PC-3 (cell line): ENCODE data around the gene GNAZ. TPM values are rescaled to one million over a fixed set of nuclear protein-coding genes. Genes with fewer than 3 reads are reported as not detected.

Experiments
- ATAC-seq: fragments of 200-7000 bp; cut with Tn5 transposase; 2 replicates; pipeline ENCODE4 v1.9.1; 2020; ENCODE audit warnings: mild to moderate bottlenecking, moderate library complexity
- BruUV-seq: library from RNA; stranded (reverse); fragments of 400-500 nt; replicated peaks from 2 replicates; lab custom pipeline; 2021; lab: Mats Ljungman, UMichigan
- CTCF ChIA-PET: fragments of 300-600 bp; sonication (Branson Sonifier 250); formaldehyde crosslinking; loops from one replicate; lab custom pipeline; 2022; ENCODE audit warnings: antibody characterized with exemption; lab: Charles Lee
- POLR2A ChIA-PET: fragments of 300-600 bp; sonication (Branson Sonifier 250); formaldehyde crosslinking; loops from one replicate; lab custom pipeline; 2022; ENCODE audit warnings: antibody characterized with exemption; ENCODE audit not compliant: unreplicated experiment; lab: Charles Lee
- DNase-seq: peaks from one replicate; pipeline ENCODE4 v3.0.0-alpha.2; 2015
- H2AFZ ChIP-seq: fragments of 300-600 bp; sonication (generic); 2 replicates; pipeline ENCODE4 v1.6.0; 2016; ENCODE audit warnings: antibody characterized with exemption, low read length
- H3F3A ChIP-seq: fragments of 300-600 bp; sonication (generic); one replicate; pipeline ENCODE4 v1.6.0; 2017; ENCODE audit warnings: antibody characterized with exemption, low read length, control low read depth, mild to moderate bottlenecking; ENCODE audit not compliant: unreplicated experiment
- H3K27ac ChIP-seq: fragments of 300-600 bp; sonication (generic); 2 replicates; pipeline ENCODE4 v1.5.1; 2016; ENCODE audit warnings: mild to moderate bottlenecking, low read length
- H3K27me3 ChIP-seq: fragments of 300-600 bp; sonication (generic); 2 replicates; pipeline ENCODE4 v1.6.1; 2016; ENCODE audit warnings: low read length, mixed read lengths
- H3K36me3 ChIP-seq: fragments of 300-600 bp; sonication (generic); 2 replicates; pipeline ENCODE4 v1.6.1; 2016; ENCODE audit warnings: low read depth, mixed run types, low read length, mixed read lengths
- H3K4me1 ChIP-seq: fragments of 300-600 bp; sonication (generic); 2 replicates; pipeline ENCODE4 v1.5.1; 2016; ENCODE audit warnings: low read length; ENCODE audit not compliant: insufficient read depth
- H3K4me2 ChIP-seq: fragments of 300-600 bp; sonication (generic); 2 replicates; pipeline ENCODE4 v1.6.0; 2016; ENCODE audit warnings: low read length
- H3K4me3 ChIP-seq: fragments of 300-600 bp; sonication (generic); 2 replicates; pipeline ENCODE4 v1.5.1; 2016; ENCODE audit warnings: mild to moderate bottlenecking, low read length, mixed read lengths
- H3K79me2 ChIP-seq: fragments of 300-600 bp; sonication (generic); 2 replicates; pipeline ENCODE4 v1.6.1; 2017; ENCODE audit warnings: low read length, mixed read lengths
- H3K9ac ChIP-seq: fragments of 300-600 bp; sonication (generic); 2 replicates; pipeline ENCODE4 v1.6.0; 2016; ENCODE audit warnings: mild to moderate bottlenecking, low read length
- H3K9me2 ChIP-seq: fragments of 300-600 bp; sonication (generic); replicated peaks from 2 replicates; pipeline ENCODE4 v1.6.1; 2016; ENCODE audit warnings: mixed run types, low read length, mixed read lengths
- H3K9me3 ChIP-seq: fragments of 300-600 bp; sonication (generic); 2 replicates; pipeline ENCODE4 v1.6.1; 2016; ENCODE audit warnings: low read length, mixed read lengths
- H4K20me1 ChIP-seq: fragments of 300-600 bp; sonication (generic); 2 replicates; pipeline ENCODE4 v1.6.1; 2016; ENCODE audit warnings: low read length, mixed read lengths
- EZH2 ChIP-seq: fragments of 300-600 bp; sonication (generic); IDR thresholded peaks from one replicate; pipeline ENCODE4 v1.6.1; 2017; ENCODE audit warnings: antibody characterized with exemption, mild to moderate bottlenecking, low read length; ENCODE audit not compliant: unreplicated experiment
- EZH2phosphoT487 ChIP-seq: fragments of 300-600 bp; sonication (generic); IDR thresholded peaks from 2 replicates; pipeline ENCODE4 v1.6.1; 2018; ENCODE audit warnings: mild to moderate bottlenecking, antibody characterized with exemption, low read length, borderline replicate concordance
- intact Hi-C: fragments of 100-400 bp; cut with micrococcal nuclease; formaldehyde crosslinking; loops from 2 replicates; pipeline ENCODE4 v1.9.0; 2023
- total RNA-seq: library from RNA; depleted of rRNA; stranded (reverse); fragments of >200 nt; gene quantifications from 2 replicates; pipeline ENCODE4 v1.2.3, GENCODE V29; 2014
- TF ChIP-seq, protein P1 (sequence below): fragments of 300-600 bp; sonication (generic); conservative IDR thresholded peaks from 2 replicates; pipeline ENCODE4 v1.5.1; 2017; ENCODE audit warnings: antibody characterized with exemption, low read depth, mild to moderate bottlenecking, low read length

Gene GNAZ
- total RNA-seq, 1 experiment from 2014 or later = 14.4 TPM

DNA sequence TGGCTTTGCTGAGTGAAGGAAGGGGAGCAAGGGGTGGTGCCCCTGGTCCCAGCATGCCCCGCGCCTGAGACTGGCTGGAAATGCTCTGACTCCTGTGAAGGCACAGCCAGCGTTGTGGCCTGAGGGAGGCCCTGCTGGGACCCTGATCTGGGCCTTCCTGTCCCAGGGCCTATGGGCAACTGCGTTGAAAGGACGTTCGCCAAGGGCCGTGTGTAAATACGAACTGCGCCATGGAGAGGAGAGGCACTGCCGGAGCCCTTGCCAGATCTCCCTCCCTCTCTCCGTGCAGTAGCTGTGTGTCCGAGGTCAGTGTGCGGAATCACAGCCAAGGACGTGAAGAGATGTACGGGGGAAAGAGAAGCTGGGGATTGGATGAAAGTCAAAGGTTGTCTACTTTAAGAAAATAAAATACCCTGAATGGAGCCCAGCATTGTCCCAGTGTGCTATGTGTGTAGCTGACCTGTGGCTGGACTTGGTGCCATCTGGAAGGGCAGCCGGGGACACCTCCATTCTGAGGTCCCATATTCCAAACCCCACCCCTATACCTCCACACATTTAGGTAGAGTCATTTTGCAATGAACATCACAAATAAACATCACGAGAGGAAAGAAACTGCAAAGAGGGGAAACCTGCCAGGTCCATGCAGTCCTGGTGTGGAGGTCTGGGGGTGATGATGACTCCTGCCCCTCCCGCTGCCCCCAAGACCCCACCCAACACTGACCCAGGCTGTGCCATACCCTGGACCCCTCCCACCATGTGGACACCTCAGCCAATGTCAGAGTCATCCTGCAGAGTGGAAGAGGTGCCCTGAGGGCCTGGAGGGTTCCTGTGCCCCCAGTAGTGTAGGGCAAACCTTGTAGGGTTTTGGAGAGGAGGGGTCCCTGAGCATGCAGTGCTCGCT, 54.5 kb downstream of the GNAZ start:
- H3K9me2 ChIP-seq = no peaks in the 10 kb centered on the region
- no peak overlapping the region for H3K9ac ChIP-seq
- DNase-seq (no peak), ATAC-seq (no peak)
- ChIA-PET CTCF (no interaction called here), POLR2A (no interaction called here)
- no peak overlapping the region for H3K4me2 ChIP-seq
- H2AFZ ChIP-seq = no peak overlapping the region
- TF ChIP-seq, protein P1, sequence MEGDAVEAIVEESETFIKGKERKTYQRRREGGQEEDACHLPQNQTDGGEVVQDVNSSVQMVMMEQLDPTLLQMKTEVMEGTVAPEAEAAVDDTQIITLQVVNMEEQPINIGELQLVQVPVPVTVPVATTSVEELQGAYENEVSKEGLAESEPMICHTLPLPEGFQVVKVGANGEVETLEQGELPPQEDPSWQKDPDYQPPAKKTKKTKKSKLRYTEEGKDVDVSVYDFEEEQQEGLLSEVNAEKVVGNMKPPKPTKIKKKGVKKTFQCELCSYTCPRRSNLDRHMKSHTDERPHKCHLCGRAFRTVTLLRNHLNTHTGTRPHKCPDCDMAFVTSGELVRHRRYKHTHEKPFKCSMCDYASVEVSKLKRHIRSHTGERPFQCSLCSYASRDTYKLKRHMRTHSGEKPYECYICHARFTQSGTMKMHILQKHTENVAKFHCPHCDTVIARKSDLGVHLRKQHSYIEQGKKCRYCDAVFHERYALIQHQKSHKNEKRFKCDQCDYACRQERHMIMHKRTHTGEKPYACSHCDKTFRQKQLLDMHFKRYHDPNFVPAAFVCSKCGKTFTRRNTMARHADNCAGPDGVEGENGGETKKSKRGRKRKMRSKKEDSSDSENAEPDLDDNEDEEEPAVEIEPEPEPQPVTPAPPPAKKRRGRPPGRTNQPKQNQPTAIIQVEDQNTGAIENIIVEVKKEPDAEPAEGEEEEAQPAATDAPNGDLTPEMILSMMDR = no peak
- TF ChIP-seq EZH2phosphoT487 = no peak
- no peak for TF ChIP-seq EZH2
- no peaks in the 10 kb centered on the region for H4K20me1 ChIP-seq
- no peaks in the 10 kb centered on the region for H3F3A ChIP-seq
- no peaks in the 10 kb centered on the region for H3K79me2 ChIP-seq
- H3K9me3 ChIP-seq = no peaks in the 10 kb centered on the region
- H3K27me3 ChIP-seq = no peaks in the 10 kb centered on the region
- no peak overlapping the region for H3K27ac ChIP-seq
- no peak overlapping the region for H3K4me3 ChIP-seq
- BruUV-seq = no TSS peak
- intact Hi-C loops = no loop called here
- no peaks in the 10 kb centered on the region for H3K4me1 ChIP-seq
- no peaks in the 10 kb centered on the region for H3K36me3 ChIP-seq

GRCh38 chr22:23125512-23126103, 55.3 kb downstream of the GNAZ start:
- no peak overlapping the region for H3K9ac ChIP-seq
- intact Hi-C loops = no loop called here
- no peak overlapping the region for H2AFZ ChIP-seq
- no peaks in the 10 kb centered on the region for H3K4me1 ChIP-seq
- H3K4me2 ChIP-seq = no peak overlapping the region
- ChIA-PET CTCF (no interaction called here), POLR2A (no interaction called here)
- no peaks in the 10 kb centered on the region for H3K79me2 ChIP-seq
- H3F3A ChIP-seq = no peaks in the 10 kb centered on the region
- H3K4me3 ChIP-seq = no peak overlapping the region
- no peak for ATAC-seq
- H3K9me2 ChIP-seq = no peaks in the 10 kb centered on the region
- no peaks in the 10 kb centered on the region for H4K20me1 ChIP-seq
- H3K27ac ChIP-seq = no peak overlapping the region
- no peaks in the 10 kb centered on the region for H3K36me3 ChIP-seq
- no peaks in the 10 kb centered on the region for H3K27me3 ChIP-seq
- no peaks in the 10 kb centered on the region for H3K9me3 ChIP-seq
- no TSS peak for BruUV-seq
- TF ChIP-seq EZH2phosphoT487 = no peak
- TF ChIP-seq EZH2 = no peak
- TF ChIP-seq, protein P1 = no peak
- DNase-seq = no peak
